H1 (cell line): Measurements from ENCODE around the gene WDR7. TPM values are rescaled to one million over a fixed set of nuclear protein-coding genes. Genes with fewer than 3 reads are reported as not detected.

Experiments
- BCL11A ChIP-seq, 2 experiments: IDR thresholded peaks; one replicate each; pipeline ENCODE4 v1.6.1; 2011; ENCODE audit warnings: low read depth in 2 of 2, low read length in 2 of 2, mild to moderate bottlenecking in 2 of 2
- CHD2 ChIP-seq: IDR thresholded peaks from 2 replicates; pipeline ENCODE4 v1.6.1; 2012; ENCODE audit warnings: low read length, improper control_type of control experiment
- EGR1 ChIP-seq: IDR thresholded peaks from 2 replicates; pipeline ENCODE4 v1.6.1; 2011; ENCODE audit warnings: low read depth, low read length, borderline replicate concordance
- GABPA ChIP-seq: IDR thresholded peaks from 2 replicates; pipeline ENCODE4 v1.6.1; 2011; ENCODE audit warnings: mild to moderate bottlenecking, low read length, moderate library complexity, borderline replicate concordance; ENCODE audit not compliant: insufficient read depth
- NRF1 ChIP-seq: IDR thresholded peaks from 2 replicates; pipeline ENCODE4 v1.6.1; 2011; ENCODE audit warnings: mild to moderate bottlenecking, low read depth, low read length, improper control_type of control experiment
- RFX5 ChIP-seq: IDR thresholded peaks from 2 replicates; pipeline ENCODE4 v1.6.1; 2011; ENCODE audit warnings: low read depth, low read length, improper control_type of control experiment, borderline replicate concordance
- SIN3A ChIP-seq, 2 experiments: IDR thresholded peaks in 1 of 2; conservative IDR thresholded peaks in 1 of 2; 2 replicates each; pipeline ENCODE4 v1.6.1; 2011 to 2012; ENCODE audit warnings: low read length in 2 of 2, improper control_type of control experiment in 1 of 2, low read depth in 1 of 2, mild to moderate bottlenecking in 1 of 2
- SP4 ChIP-seq: IDR thresholded peaks from 2 replicates; pipeline ENCODE4 v1.6.1; 2012; ENCODE audit warnings: low read length, inconsistent platforms
- YY1 ChIP-seq: IDR thresholded peaks from 2 replicates; pipeline ENCODE4 v1.6.1; 2011; ENCODE audit warnings: low read depth, mild to moderate bottlenecking, low read length
- polyA plus RNA-seq, 7 experiments: library from polyadenylated mRNA; depleted of rRNA in 3 of 7; stranded (reverse) in 5 of 7; unstranded in 2 of 7; fragments of >200 nt in 5 of 7; fragments of 200-250 nt in 2 of 7; gene quantifications; 1 replicate in 5 of 7; 2 replicates in 1 of 7; 4 replicates in 1 of 7; pipeline versions ENCODE4 v1.2.1 to v1.2.3, GENCODE V29; 2011 to 2013; ENCODE audit warnings: missing spikeins in 2 of 7, mixed read lengths in 2 of 7
- total RNA-seq: library from RNA; stranded (reverse); fragmentation: NEBNext Ultra II Directional; extraction: Animal tissue kit (Norgen Biotek cat#: 25700); gene quantifications from 2 replicates; pipeline ENCODE4 v1.2.1, GENCODE V29; 2021
- TF ChIP-seq, protein P1 (sequence below): fragments of 300-600 bp; sonication (generic); IDR thresholded peaks from 2 replicates; pipeline ENCODE4 v1.7.1; 2012; ENCODE audit warnings: low read length, moderate library complexity, mild to moderate bottlenecking, inconsistent platforms; ENCODE audit not compliant: insufficient replicate concordance
- TF ChIP-seq, protein P2 (sequence below): IDR thresholded peaks from 2 replicates; pipeline ENCODE4 v1.6.1; 2012; ENCODE audit warnings: inconsistent platforms

The WDR7 gene
- total and polyA plus RNA-seq, 2 of the 8 experiments (the other 6 are each of a cell fraction or from before 2014, with no cell fraction given) = 5.5 to 15.2 TPM

DNA sequence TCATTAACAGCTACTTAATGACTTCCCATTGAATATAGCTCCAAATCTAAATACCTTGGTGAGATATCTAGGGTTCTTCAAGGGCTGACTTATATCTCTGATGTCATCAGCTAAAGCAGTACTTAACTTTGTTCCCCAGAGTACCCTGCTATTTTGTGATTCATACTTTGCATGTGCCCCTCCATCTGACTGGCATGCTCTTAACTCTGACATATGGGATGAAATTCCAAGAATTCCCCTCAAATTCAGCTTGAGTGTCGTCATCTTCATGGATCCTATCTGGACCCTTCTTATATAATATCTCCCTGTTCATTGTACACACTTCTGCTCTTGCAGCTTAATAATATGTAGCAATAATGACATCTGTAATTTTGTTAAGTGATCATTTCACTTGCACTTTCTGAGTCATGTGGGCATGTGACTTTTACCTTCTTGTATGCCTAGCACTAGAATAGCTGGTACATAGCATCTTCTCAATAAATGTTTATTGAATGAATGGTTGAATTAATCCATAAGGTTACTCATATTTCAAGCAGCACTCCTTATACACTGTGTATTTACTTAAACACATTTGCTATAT, 172.9 kb downstream of the WDR7 start (continued):
- TF ChIP-seq NRF1 (no peak), EGR1 (no peak), YY1 (no peak), GABPA (no peak), BCL11A (IDR thresholded peaks at IDR 0.05; ENCODE audit: low read depth in 2 of 2, low read length in 2 of 2) (no peak), SIN3A (conservative IDR thresholded peaks at IDR 0.05 in 1 of 2, IDR thresholded peaks at IDR 0.05 in 1 of 2; ENCODE audit: low read depth in 1 of 2, low read length in 2 of 2) (no peak), CHD2 (no peak), SP4 (no peak), RFX5 (no peak)
- TF ChIP-seq, protein P1, sequence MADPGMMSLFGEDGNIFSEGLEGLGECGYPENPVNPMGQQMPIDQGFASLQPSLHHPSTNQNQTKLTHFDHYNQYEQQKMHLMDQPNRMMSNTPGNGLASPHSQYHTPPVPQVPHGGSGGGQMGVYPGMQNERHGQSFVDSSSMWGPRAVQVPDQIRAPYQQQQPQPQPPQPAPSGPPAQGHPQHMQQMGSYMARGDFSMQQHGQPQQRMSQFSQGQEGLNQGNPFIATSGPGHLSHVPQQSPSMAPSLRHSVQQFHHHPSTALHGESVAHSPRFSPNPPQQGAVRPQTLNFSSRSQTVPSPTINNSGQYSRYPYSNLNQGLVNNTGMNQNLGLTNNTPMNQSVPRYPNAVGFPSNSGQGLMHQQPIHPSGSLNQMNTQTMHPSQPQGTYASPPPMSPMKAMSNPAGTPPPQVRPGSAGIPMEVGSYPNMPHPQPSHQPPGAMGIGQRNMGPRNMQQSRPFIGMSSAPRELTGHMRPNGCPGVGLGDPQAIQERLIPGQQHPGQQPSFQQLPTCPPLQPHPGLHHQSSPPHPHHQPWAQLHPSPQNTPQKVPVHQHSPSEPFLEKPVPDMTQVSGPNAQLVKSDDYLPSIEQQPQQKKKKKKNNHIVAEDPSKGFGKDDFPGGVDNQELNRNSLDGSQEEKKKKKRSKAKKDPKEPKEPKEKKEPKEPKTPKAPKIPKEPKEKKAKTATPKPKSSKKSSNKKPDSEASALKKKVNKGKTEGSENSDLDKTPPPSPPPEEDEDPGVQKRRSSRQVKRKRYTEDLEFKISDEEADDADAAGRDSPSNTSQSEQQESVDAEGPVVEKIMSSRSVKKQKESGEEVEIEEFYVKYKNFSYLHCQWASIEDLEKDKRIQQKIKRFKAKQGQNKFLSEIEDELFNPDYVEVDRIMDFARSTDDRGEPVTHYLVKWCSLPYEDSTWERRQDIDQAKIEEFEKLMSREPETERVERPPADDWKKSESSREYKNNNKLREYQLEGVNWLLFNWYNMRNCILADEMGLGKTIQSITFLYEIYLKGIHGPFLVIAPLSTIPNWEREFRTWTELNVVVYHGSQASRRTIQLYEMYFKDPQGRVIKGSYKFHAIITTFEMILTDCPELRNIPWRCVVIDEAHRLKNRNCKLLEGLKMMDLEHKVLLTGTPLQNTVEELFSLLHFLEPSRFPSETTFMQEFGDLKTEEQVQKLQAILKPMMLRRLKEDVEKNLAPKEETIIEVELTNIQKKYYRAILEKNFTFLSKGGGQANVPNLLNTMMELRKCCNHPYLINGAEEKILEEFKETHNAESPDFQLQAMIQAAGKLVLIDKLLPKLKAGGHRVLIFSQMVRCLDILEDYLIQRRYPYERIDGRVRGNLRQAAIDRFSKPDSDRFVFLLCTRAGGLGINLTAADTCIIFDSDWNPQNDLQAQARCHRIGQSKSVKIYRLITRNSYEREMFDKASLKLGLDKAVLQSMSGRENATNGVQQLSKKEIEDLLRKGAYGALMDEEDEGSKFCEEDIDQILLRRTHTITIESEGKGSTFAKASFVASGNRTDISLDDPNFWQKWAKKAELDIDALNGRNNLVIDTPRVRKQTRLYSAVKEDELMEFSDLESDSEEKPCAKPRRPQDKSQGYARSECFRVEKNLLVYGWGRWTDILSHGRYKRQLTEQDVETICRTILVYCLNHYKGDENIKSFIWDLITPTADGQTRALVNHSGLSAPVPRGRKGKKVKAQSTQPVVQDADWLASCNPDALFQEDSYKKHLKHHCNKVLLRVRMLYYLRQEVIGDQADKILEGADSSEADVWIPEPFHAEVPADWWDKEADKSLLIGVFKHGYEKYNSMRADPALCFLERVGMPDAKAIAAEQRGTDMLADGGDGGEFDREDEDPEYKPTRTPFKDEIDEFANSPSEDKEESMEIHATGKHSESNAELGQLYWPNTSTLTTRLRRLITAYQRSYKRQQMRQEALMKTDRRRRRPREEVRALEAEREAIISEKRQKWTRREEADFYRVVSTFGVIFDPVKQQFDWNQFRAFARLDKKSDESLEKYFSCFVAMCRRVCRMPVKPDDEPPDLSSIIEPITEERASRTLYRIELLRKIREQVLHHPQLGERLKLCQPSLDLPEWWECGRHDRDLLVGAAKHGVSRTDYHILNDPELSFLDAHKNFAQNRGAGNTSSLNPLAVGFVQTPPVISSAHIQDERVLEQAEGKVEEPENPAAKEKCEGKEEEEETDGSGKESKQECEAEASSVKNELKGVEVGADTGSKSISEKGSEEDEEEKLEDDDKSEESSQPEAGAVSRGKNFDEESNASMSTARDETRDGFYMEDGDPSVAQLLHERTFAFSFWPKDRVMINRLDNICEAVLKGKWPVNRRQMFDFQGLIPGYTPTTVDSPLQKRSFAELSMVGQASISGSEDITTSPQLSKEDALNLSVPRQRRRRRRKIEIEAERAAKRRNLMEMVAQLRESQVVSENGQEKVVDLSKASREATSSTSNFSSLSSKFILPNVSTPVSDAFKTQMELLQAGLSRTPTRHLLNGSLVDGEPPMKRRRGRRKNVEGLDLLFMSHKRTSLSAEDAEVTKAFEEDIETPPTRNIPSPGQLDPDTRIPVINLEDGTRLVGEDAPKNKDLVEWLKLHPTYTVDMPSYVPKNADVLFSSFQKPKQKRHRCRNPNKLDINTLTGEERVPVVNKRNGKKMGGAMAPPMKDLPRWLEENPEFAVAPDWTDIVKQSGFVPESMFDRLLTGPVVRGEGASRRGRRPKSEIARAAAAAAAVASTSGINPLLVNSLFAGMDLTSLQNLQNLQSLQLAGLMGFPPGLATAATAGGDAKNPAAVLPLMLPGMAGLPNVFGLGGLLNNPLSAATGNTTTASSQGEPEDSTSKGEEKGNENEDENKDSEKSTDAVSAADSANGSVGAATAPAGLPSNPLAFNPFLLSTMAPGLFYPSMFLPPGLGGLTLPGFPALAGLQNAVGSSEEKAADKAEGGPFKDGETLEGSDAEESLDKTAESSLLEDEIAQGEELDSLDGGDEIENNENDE = no peak
- TF ChIP-seq, protein P2, sequence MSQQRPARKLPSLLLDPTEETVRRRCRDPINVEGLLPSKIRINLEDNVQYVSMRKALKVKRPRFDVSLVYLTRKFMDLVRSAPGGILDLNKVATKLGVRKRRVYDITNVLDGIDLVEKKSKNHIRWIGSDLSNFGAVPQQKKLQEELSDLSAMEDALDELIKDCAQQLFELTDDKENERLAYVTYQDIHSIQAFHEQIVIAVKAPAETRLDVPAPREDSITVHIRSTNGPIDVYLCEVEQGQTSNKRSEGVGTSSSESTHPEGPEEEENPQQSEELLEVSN = no peak
